OCI-M2 (cell line): Measurements from ENCODE around the gene NPHP4.

Source experiments
- DNase-seq: peaks from one replicate; lab custom pipeline; 2025; ENCODE audit not compliant: unreplicated experiment; lab: John Stamatoyannopoulos, UW

The NPHP4 gene

GRCh38 chr1:6004412-6005123 lies 12.3 kb upstream of the NPHP4 start:
- DNase-seq: no peak

- no peak for DNase-seq
Observed at GRCh38 chr1:6003568-6004411, 11.6 kb upstream of the NPHP4 start.

- no peak for DNase-seq
Observed at GRCh38 chr1:6002714-6003501, 10.7 kb upstream of the NPHP4 start.

GRCh38 chr1:6001992-6002576 lies 9.9 kb upstream of the NPHP4 start:
- no peak for DNase-seq

- no peak for DNase-seq
Observed at GRCh38 chr1:6000444-6001288, 8.4 kb upstream of the NPHP4 start.

GRCh38 chr1:5999711-6000443 lies 7.7 kb upstream of the NPHP4 start:
- DNase-seq: no peak

- DNase-seq: no peak
Observed at GRCh38 chr1:5998906-5999301, 6.7 kb upstream of the NPHP4 start.

GRCh38 chr1:5998051-5998905 lies 6.1 kb upstream of the NPHP4 start:
- DNase-seq: no peak

GRCh38 chr1:5997316-5997715 lies 5.1 kb upstream of the NPHP4 start:
- no peak for DNase-seq

GRCh38 chr1:5996641-5997270 lies 4.5 kb upstream of the NPHP4 start:
- no peak for DNase-seq

- no peak for DNase-seq
Observed at GRCh38 chr1:5995871-5996630, 3.8 kb upstream of the NPHP4 start.

- DNase-seq: no peak
Observed at GRCh38 chr1:5994713-5995621, 2.7 kb upstream of the NPHP4 start.

- no peak for DNase-seq
Observed at GRCh38 chr1:5993556-5994491, 1.6 kb upstream of the NPHP4 start.

GRCh38 chr1:5992814-5993555 lies 760 bp upstream of the NPHP4 start:
- DNase-seq: no peak
